Fibroblast of skin of left quadriceps (primary cell): Measurements from ENCODE around the gene BACH2.

Experiments
- DNase-seq, 2 experiments: peaks; one replicate each; pipeline ENCODE4 v3.0.0-alpha.2; 2013; ENCODE audit warnings: low read depth in 2 of 2

Gene BACH2

DNA sequence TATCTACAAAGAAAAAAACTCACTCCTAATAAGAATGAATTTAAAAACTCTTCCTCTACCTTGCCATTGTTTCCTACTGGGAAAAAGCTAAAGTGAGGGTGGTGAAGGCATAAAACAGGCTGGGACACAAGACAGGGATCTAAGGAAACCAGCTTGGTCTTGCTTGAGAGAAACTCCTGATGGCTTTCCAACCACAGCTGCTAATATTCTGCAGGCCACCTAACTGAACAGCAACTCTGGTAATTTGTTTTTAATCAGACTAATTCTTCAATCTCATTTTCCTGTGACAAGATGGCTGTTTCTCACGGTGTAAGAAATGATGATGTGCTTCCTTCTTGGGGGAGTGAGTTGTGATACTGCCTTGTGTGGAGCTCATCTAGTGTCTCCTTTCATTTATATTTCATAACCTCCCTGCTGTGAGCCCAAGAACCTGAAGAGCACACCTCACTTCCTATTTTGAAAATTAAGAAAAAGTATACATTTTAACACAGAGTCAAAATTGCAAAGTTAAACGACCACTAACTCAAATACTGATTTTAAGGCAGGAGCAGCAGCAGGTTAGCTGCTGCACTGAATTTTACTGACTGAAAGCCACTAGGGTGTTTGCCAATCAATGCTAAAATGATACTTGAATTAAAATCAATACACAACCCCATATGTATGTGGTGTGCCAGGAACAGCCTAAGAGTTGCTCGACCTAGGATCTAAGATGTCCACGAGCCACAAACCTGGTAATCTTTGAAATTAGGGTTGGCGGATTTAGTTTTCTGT lies 58.0 kb downstream of the BACH2 start:
- no peak for DNase-seq

DNA sequence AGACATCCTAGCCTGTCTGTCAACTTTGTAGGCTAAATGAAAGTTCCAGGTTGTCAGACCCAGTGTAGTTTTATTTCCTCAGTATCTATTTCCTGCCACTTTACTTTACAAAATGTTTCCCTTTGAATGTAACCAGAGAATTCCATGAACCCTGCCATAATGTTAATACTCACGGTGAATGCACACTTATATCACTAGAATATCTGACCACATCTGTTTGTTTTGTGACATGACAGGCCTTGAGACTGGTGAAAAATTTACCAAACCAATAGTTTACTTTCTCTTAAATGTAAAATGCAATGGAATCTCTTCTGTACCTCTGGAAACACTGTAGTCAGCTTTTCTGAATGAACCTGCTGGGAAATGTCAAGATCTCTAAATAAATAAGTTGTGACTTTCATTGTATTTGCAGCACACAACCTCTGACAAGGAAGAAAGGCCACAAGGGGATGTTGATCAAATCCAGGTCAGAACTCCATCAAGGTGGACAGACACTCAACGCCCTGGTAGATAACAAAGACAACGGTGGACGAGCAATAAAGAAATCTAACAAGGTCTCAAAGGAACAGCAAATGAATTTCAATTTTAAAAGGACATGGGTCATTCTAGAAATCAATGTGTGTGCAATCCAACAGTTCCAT lies 59.2 kb downstream of the BACH2 start:
- no peak for DNase-seq

GRCh38 chr6:90233994-90234393 lies 62.6 kb downstream of the BACH2 start:
- DNase-seq, result no peak

- no peak for DNase-seq
Measured at GRCh38 chr6:90233213-90233612, 63.4 kb downstream of the BACH2 start.

DNA sequence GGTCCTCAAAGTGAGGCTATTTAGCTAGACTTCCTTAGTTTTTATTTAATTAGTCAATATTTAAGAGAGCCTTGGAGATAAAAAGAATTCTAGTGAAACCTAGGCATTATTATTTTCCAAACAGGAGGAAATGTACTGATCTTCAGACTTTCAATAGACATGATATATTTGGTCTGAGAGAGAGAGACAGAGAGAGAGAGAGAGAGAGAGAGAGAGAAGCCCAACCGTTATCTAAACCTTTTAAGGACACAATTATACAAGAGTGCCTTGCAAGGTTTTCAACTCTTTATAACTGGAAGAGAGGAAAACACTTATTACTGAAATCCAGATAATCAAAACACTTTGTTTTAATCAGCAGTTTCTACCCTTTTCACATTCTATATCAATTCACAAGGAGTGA lies 64.8 kb downstream of the BACH2 start:
- no peak for DNase-seq

DNA sequence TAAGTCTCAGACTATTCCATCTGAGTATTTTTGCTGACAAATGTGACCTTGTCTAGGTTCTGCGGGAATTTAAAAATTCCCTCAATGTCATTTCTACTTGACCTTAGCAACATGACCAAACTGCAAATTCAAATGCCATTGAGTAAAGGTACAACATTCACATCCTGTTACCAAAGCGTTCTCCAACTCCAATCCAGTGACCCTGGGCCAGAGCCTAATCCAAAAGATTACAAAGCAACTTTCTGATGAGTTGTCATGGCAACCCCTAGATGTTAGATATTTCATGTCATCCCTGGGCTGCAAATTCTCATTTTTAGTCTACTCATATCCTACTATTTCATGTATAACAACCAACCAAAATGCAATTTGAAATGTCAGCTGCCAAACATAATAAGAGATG lies 65.3 kb downstream of the BACH2 start:
- DNase-seq, result no peak

GRCh38 chr6:90230548-90231215 lies 66.0 kb downstream of the BACH2 start:
- DNase-seq, result no peak

DNA sequence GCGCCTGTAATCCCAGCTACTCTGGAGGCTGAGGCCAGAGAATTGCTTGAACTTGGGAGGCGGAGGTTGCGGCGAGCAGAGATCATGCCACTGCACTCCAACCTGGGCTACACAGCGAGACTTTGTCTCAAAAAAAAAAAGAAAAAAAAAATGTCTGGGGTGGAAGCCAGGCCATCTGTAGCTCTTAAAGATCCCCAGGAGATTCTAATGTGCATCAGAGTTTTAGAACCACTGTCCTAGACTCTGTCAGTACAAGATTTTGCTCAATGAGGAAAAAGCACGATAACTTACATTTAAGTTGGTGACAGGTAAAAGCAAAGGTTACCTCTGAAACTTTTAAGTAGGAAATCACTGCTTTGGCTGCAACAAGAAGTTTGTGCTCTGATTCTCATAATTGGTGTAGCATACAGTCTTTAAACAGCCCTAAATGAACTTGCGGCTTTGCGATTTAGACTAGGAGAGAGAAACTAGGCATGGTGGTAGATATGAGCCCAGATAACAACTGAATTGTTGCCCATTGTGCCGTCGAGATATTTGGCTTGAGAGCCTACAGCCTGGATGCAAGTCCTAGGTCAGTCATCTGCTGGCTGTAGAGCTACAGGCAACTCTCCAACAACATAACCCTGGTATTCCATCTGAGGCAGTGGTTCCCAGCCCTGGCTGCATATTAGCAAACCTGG lies 67.2 kb downstream of the BACH2 start:
- DNase-seq, result no peak

DNA sequence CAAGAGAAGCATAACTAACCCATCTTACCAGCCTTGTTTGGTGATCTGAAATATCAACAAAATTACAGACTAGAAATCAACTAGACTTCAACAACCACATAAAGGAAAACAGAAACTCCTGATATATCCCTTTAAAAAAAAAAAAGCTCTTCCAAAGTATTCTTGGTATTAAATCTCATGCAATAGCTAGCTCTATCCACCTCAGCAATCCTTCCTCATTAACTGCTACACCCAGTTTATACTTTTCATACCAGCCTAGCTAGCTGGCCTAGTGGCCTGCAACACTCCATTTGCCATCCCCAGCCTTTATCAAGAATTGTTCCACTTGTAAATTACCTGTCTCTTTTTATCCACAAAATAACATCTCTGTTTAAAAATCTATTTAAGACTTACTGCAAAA lies 69.0 kb downstream of the BACH2 start:
- no peak for DNase-seq

DNA sequence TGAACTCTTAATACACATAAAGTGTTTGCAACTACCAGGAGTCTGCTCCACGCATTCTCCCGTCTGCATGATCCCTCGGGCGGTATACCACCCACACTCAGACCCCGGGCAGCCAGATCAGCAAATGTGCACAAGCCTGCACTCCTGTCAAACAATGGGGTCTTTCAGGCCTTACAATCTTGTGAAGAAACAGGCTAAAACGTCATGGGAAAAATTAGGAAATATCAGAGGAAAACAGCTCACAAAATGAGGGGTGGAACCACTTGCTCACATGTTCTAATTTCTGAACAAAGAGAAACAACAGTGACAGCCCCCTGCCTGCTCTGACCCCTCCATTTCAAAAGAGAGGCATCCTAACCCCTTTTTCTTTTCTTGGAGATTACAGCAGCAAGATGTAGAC lies 69.4 kb downstream of the BACH2 start:
- DNase-seq, result no peak

DNA sequence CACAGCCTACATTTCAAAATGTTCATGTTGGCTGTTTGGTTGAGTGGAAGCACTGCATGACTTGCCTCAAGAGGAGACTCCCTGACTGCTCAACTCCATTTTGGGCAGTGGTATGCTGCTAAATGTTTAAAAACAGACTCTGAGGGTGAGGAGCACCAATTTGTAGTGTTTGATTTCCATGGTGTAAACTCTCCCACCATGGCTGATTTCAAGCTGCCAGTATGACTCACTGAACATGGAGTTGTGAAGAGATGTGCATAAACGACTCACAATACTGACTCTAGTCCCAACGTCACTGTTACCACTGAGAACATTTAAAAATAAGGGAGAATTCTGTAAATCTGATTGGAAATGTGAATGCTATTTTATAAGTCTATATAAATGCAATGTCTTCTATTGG lies 70.4 kb downstream of the BACH2 start:
- no peak for DNase-seq

- no peak for DNase-seq
Measured at GRCh38 chr6:90224196-90224595, 72.4 kb downstream of the BACH2 start.

GRCh38 chr6:90222724-90223198 lies 73.9 kb downstream of the BACH2 start:
- no peak for DNase-seq

- DNase-seq, result no peak
Measured at GRCh38 chr6:90222008-90222407, 74.6 kb downstream of the BACH2 start.

- no peak for DNase-seq
Measured at GRCh38 chr6:90221403-90221802, 75.2 kb downstream of the BACH2 start.

- DNase-seq, result no peak
Measured at GRCh38 chr6:90220273-90220672, 76.4 kb downstream of the BACH2 start.

DNA sequence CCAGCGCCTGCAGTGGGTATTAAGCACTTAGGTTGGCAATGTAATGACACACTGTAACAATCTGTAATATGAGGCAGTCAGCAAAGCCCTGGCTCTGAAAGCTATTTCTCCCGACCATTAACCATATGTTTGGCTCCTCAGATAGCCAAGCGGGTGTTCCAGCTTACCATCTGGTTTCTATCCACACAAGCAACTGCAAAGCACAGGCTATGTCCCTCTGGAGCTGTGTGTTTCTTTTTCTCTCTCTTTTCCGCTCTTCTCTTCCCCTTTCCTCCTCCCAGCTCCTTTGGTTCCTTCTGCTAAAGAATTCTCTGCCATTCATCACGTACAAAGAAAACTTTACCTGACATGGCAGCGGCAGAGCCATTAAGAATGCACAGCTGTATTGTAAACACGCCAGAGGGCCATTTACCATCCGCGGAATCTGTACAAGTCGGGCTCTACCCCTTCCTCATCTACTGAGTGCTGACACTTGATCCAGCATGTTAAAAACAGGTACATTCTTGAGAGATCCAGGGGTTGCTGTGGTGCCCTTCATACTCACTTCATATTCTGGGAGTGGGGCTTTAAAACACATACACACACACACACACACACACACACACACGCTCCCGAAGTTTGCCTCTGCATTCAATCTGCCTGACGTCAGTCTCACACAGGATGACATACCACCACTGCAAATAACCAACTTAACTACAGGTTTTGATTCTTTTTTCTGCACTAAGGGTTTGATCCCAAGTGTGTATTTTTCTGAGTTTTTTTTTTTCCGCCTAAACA lies 77.2 kb downstream of the BACH2 start:
- DNase-seq, result peak; percentile 77 to 82

DNA sequence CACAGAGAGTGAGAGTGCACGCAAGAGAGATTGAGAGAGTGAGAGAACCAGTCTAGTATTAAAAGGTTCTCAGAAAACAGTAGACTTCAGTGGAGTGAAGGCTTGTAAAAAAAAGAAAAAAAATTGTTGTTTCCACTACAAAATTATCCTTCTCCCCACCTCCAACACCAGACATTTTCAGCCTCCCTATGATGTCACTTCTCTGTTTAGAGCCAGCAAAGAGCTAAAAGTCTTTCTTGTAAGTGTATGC lies 77.8 kb downstream of the BACH2 start:
- DNase-seq, result no peak

GRCh38 chr6:90217506-90218127 lies 79.0 kb downstream of the BACH2 start:
- no peak for DNase-seq

GRCh38 chr6:90216072-90216977 lies 80.3 kb downstream of the BACH2 start:
- peak; percentile 32 to 50 for DNase-seq
